Muscle layer of colon (tissue), 2 donors: ENCODE data around the gene POP7.
"Not testable (repeated sequence)": the region's sequence is repeated elsewhere in the genome, so short reads cannot be mapped to it uniquely, and the experiment has no call there.

ENCODE experiments used
- H3K27ac ChIP-seq: one replicate; pipeline ENCODE4 v1.7.0; 2013; ENCODE audit warnings: low read depth, mild to moderate bottlenecking, low read length, moderate library complexity
- H3K27me3 ChIP-seq, 2 donors: one replicate each; pipeline ENCODE4 v1.7.0; 2013; ENCODE audit warnings: low read length in 2 of 2, mild to moderate bottlenecking in 2 of 2; ENCODE audit not compliant: insufficient read depth in 2 of 2, control insufficient read depth in 1 of 2
- H3K36me3 ChIP-seq: one replicate; pipeline ENCODE4 v1.7.0; 2013; ENCODE audit warnings: mild to moderate bottlenecking, low read length; ENCODE audit not compliant: insufficient read depth
- H3K4me1 ChIP-seq: one replicate; pipeline ENCODE4 v1.7.0; 2013; ENCODE audit warnings: mild to moderate bottlenecking, low read length; ENCODE audit not compliant: insufficient read depth
- H3K4me3 ChIP-seq, 2 donors: one replicate each; pipeline ENCODE4 v1.7.0; 2013; ENCODE audit warnings: low read length in 2 of 2, low read depth in 1 of 2, mild to moderate bottlenecking in 1 of 2, moderate library complexity in 1 of 2
- H3K9ac ChIP-seq: one replicate; pipeline ENCODE4 v1.7.0; 2013; ENCODE audit warnings: low read length
- H3K9me3 ChIP-seq: one replicate; pipeline ENCODE4 v1.7.0; 2013; ENCODE audit warnings: mild to moderate bottlenecking, low read length
- donor health status: abdominal sarcoma.
- donor health status: Adenocarcinoma of cecum.

POP7 gene

GRCh38 chr7:100705320-100705752 lies 585 bp upstream of the POP7 start:
- no peaks in the 10 kb centered on the region for H3K36me3 ChIP-seq
- H3K4me3 ChIP-seq: peak overlapping the region; percentile 69 to 98
- H3K9me3 ChIP-seq: no peaks in the 10 kb centered on the region
- peaks cover 16% of the 10 kb centered on the region for H3K4me1 ChIP-seq
- peak overlapping the region; percentile 99 for H3K27ac ChIP-seq
- H3K9ac ChIP-seq: peak overlapping the region; percentile 82
- H3K27me3 ChIP-seq: no peaks in the 10 kb centered on the region

DNA sequence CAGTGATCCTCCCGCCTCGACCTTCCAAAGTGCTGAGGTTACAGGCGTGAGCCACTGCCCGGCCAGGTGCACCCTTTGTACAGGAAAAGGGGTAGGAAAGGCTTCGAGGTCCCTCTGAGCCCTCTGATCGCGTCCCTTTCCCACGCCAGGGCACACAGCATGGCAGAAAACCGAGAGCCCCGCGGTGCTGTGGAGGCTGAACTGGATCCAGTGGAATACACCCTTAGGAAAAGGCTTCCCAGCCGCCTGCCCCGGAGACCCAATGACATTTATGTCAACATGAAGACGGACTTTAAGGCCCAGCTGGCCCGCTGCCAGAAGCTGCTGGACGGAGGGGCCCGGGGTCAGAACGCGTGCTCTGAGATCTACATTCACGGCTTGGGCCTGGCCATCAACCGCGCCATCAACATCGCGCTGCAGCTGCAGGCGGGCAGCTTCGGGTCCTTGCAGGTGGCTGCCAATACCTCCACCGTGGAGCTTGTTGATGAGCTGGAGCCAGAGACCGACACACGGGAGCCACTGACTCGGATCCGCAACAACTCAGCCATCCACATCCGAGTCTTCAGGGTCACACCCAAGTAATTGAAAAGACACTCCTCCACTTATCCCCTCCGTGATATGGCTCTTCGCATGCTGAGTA lies 871 bp downstream of the POP7 start:
- peak overlapping the region; percentile 99 for H3K27ac ChIP-seq
- peaks cover 16% of the 10 kb centered on the region for H3K4me1 ChIP-seq
- H3K27me3 ChIP-seq: no peaks in the 10 kb centered on the region
- no peaks in the 10 kb centered on the region for H3K36me3 ChIP-seq
- H3K9ac ChIP-seq: peak overlapping the region; percentile 83
- no peaks in the 10 kb centered on the region for H3K9me3 ChIP-seq
- peak overlapping the region; percentile 69 to 98 for H3K4me3 ChIP-seq

GRCh38 chr7:100708395-100708794 lies 2.5 kb downstream of the POP7 start:
- Histone ChIP-seq H3K4me3 (no peak overlapping the region), H3K9me3 (no peaks in the 10 kb centered on the region), H3K36me3 (no peaks in the 10 kb centered on the region), H3K9ac (no peak overlapping the region), H3K27me3 (no peaks in the 10 kb centered on the region), H3K4me1 (peaks cover 16% of the 10 kb centered on the region), H3K27ac (no peak overlapping the region)

GRCh38 chr7:100710452-100710851 lies 4.5 kb downstream of the POP7 start:
- H3K9ac ChIP-seq: no peak overlapping the region
- no peak overlapping the region for H3K4me3 ChIP-seq
- H3K9me3 ChIP-seq: no peaks in the 10 kb centered on the region
- H3K4me1 ChIP-seq: peaks cover 10% of the 10 kb centered on the region
- no peaks in the 10 kb centered on the region for H3K27me3 ChIP-seq
- no peak overlapping the region for H3K27ac ChIP-seq
- H3K36me3 ChIP-seq: no peaks in the 10 kb centered on the region

DNA sequence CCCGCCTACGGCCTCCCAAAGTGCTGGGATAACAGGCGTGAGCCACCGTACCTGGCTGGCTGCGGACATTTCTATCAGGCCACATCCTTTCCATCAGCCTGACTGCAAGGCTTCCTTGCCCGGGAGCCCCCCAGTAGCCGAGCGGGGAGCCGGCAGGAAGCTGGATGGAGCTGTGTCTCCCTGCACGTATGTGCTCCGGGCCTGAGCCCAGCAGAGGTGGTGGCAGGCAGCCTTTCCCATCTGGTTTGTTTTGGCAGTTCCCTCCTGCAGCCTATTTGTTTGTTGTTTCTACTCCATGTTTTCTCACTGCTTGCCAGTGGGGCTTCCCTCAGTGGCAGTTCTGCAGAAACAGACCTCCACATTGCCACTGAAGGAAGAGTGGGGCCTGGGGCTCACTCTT lies 5.4 kb downstream of the POP7 start:
- Histone ChIP-seq H3K27ac (no peak overlapping the region), H3K36me3 (no peaks in the 10 kb centered on the region), H3K4me3 (no peak overlapping the region), H3K9ac (no peak overlapping the region), H3K27me3 (no peaks in the 10 kb centered on the region), H3K4me1 (peaks cover 10% of the 10 kb centered on the region), H3K9me3 (no peaks in the 10 kb centered on the region)

DNA sequence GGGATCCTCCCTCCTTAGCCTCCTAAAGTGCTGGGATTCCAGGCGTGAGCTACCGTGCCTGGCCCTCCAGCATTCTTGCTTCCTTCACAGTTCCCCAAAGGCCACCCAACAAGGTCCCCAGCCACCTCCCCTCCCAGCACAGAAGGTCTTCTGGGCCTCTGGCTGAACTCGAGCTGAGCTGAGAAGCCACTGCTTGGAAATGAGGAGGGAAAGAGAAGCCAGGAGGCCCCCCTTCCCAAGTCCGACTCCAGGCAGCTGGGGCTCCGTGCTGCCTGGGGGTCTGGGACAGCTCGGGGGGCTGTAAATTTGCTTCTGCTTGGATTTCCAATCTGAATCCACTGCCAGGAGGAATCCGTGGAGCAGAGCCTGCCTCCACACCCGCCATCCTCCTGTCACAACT lies 8.8 kb downstream of the POP7 start:
- no peaks in the 10 kb centered on the region for H3K4me1 ChIP-seq
- no peak overlapping the region for H3K4me3 ChIP-seq
- no peak overlapping the region for H3K27ac ChIP-seq
- H3K9me3 ChIP-seq: no peaks in the 10 kb centered on the region
- H3K36me3 ChIP-seq: no peaks in the 10 kb centered on the region
- H3K27me3 ChIP-seq: peaks cover 4% of the 10 kb centered on the region in 2 donors
- no peak overlapping the region for H3K9ac ChIP-seq

DNA sequence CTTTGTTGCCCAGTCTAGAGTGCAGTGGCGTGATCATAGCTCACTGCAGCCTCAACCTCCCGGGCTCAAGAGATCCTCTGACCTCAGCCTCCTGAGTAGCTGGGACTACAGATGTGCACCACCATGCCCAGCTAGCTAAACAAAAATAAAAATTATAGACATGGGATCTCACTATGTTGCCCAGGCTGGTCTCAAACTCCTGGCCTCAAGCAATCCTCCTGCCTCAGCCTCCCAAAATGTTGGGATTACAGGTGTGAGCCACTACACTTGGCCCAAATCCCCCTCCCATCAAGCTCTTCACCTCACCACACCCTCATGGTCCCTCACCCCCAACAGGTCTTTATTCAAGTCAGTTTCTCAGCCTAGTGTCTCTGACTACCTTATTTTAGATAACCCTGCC lies 11.2 kb downstream of the POP7 start:
- not testable (repeated sequence) for H3K4me3 ChIP-seq, H3K36me3 ChIP-seq, H3K9ac ChIP-seq, H3K27ac ChIP-seq, H3K9me3 ChIP-seq, H3K4me1 ChIP-seq
- H3K27me3 ChIP-seq: peaks cover 18 to 26% of the 10 kb centered on the region in 2 donors

DNA sequence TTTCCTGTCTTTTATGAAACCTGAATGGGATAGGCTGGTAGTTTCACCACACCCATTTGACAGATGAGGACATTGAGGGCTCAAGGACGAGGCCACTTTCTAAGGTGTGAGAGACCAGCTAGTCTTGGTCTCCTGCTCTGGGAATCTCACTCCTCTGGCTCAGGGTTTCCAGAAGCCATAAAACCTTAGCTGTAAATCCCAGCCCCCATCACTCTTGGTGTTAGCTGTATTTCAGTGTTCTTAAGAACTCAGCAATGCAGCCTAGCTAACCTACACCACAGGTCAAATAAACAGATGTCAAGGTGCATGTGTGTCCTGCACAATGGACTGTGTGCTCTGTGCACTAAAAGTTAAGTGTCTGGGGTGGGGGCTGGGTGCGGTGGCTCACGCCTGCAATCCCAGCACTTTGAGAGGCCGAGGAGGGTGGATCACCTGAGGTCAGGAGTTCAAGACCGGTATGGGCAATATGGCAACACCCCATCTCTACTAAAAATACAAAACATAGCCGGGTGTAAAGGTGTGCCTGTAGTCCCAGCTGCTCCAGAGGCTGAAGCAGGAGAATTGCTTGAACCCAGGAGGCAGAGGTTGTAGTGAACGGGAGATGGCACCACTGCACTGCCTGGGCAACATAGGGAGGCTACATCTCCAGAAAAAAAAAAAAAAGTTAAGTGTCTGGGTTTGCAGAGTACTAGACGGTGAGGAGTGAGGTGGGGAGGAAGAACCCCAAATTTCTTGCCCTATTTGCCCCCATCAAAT lies 13.8 kb downstream of the POP7 start:
- no peaks in the 10 kb centered on the region for H3K4me1 ChIP-seq
- no peak overlapping the region for H3K4me3 ChIP-seq
- H3K9ac ChIP-seq: no peak overlapping the region
- H3K9me3 ChIP-seq: no peaks in the 10 kb centered on the region
- H3K27me3 ChIP-seq: peaks cover 18 to 38% of the 10 kb centered on the region in 2 donors
- H3K36me3 ChIP-seq: no peaks in the 10 kb centered on the region
- no peak overlapping the region for H3K27ac ChIP-seq

DNA sequence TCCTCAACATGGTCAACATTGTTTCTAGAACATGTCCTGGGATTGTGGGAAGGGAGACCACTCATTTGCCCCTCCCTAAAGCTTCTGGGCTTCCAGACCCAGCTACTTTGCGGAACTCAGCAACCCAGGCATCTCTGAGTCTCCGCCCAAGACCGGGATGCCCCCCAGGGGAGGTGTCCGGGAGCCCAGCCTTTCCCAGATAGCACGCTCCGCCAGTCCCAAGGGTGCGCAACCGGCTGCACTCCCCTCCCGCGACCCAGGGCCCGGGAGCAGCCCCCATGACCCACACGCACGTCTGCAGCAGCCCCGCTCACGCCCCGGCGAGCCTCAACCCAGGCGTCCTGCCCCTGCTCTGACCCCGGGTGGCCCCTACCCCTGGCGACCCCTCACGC lies 14.4 kb downstream of the POP7 start, which contains the start of gene EPO:
EPO (plus strand) TSS at position 190 of the 392 bp plus-strand sequence. CDS start 513 bp downstream, outside the sequence.
- Histone ChIP-seq H3K4me1 (no peaks in the 10 kb centered on the region), H3K9ac (no peak within 1 kb of the TSS), H3K27ac (no peak within 1 kb of the TSS), H3K9me3 (no peaks in the 10 kb centered on the region), H3K27me3 (peaks cover 18 to 38% of the 10 kb centered on the region in 2 donors), H3K4me3 (no peak within 1 kb of the TSS), H3K36me3 (no peaks in the 10 kb centered on the region)

GRCh38 chr7:100720671-100721504 lies 15.0 kb downstream of the POP7 start:
- H3K4me1 ChIP-seq: no peaks in the 10 kb centered on the region
- no peaks in the 10 kb centered on the region for H3K9me3 ChIP-seq
- peaks cover 18 to 38% of the 10 kb centered on the region in 2 donors for H3K27me3 ChIP-seq
- no peak overlapping the region for H3K9ac ChIP-seq
- no peak overlapping the region for H3K27ac ChIP-seq
- no peak overlapping the region for H3K4me3 ChIP-seq
- H3K36me3 ChIP-seq: no peaks in the 10 kb centered on the region

DNA sequence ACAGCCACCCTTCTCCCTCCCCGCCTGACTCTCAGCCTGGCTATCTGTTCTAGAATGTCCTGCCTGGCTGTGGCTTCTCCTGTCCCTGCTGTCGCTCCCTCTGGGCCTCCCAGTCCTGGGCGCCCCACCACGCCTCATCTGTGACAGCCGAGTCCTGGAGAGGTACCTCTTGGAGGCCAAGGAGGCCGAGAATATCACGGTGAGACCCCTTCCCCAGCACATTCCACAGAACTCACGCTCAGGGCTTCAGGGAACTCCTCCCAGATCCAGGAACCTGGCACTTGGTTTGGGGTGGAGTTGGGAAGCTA lies 15.5 kb downstream of the POP7 start:
- no peak overlapping the region for H3K27ac ChIP-seq
- no peaks in the 10 kb centered on the region for H3K4me1 ChIP-seq
- H3K36me3 ChIP-seq: no peaks in the 10 kb centered on the region
- H3K9me3 ChIP-seq: no peaks in the 10 kb centered on the region
- H3K27me3 ChIP-seq: peaks cover 18 to 38% of the 10 kb centered on the region in 2 donors
- no peak overlapping the region for H3K9ac ChIP-seq
- H3K4me3 ChIP-seq: no peak overlapping the region
